Loucy (cell line): ENCODE results near the gene TMPRSS13.

Experiments used
- CTCF ChIP-seq: fragments of 200-600 bp; sonication (generic); conservative IDR thresholded peaks from 2 replicates; pipeline ENCODE4 v1.5.1; 2014; ENCODE audit warnings: mild to moderate bottlenecking, antibody characterized with exemption, low read length
- EZH2phosphoT487 ChIP-seq: fragments of 200-600 bp; IDR thresholded peaks from 2 replicates; pipeline ENCODE4 v1.6.1; 2018; ENCODE audit warnings: antibody characterized with exemption, mild to moderate bottlenecking, moderate library complexity, borderline replicate concordance

- TF ChIP-seq CTCF (no peak), EZH2phosphoT487 (no peak)
These were observed 18.1 kb downstream of the TMPRSS13 start for GRCh38 chr11:117910941-117911655.
